NCI-H2107 treated with DMSO at 0.1 percent for 48 hours (cell line): ENCODE measurements around the gene NR2C2AP.
"Not testable (repeated sequence)": the region's sequence is repeated elsewhere in the genome, so short reads cannot be mapped to it uniquely, and the experiment has no call there.

Experiments used
- DNase-seq: peaks from one replicate; lab custom pipeline; 2025; ENCODE audit not compliant: unreplicated experiment; lab: John Stamatoyannopoulos, UW

The NR2C2AP gene

GRCh38 chr19:19185853-19186740 lies 17.1 kb downstream of the NR2C2AP start:
- DNase-seq = no peak

GRCh38 chr19:19181488-19181998 lies 21.7 kb downstream of the NR2C2AP start:
- no peak for DNase-seq

GRCh38 chr19:19179548-19180441 lies 23.4 kb downstream of the NR2C2AP start:
- DNase-seq = no peak

GRCh38 chr19:19176950-19177349 lies 26.3 kb downstream of the NR2C2AP start:
- DNase-seq = no peak

GRCh38 chr19:19173243-19173642 lies 30.0 kb downstream of the NR2C2AP start:
- DNase-seq = not testable (repeated sequence)

- peak; percentile 18 for DNase-seq
Observed at GRCh38 chr19:19171821-19172532, 31.2 kb downstream of the NR2C2AP start.

- no peak for DNase-seq
Observed at GRCh38 chr19:19170873-19171672, 32.1 kb downstream of the NR2C2AP start.

GRCh38 chr19:19170053-19170872 lies 33.0 kb downstream of the NR2C2AP start, which contains the start of gene MEF2B:
Gene MEF2B, minus strand, starts transcription at chr19:19170263. Its CDS starts 19,528 bp downstream, at chr19:19150735.
- DNase-seq = peak; percentile 39

- no peak for DNase-seq
Observed at GRCh38 chr19:19169236-19170052, 33.8 kb downstream of the NR2C2AP start.

GRCh38 chr19:19167612-19168011 lies 35.6 kb downstream of the NR2C2AP start:
- no peak for DNase-seq

GRCh38 chr19:19165396-19165795 lies 37.8 kb downstream of the NR2C2AP start:
- DNase-seq = no peak

GRCh38 chr19:19162495-19162894 lies 40.7 kb downstream of the NR2C2AP start:
- no peak for DNase-seq

GRCh38 chr19:19160461-19161035 lies 42.7 kb downstream of the NR2C2AP start:
- DNase-seq = peak; percentile 26

GRCh38 chr19:19159534-19159933 lies 43.7 kb downstream of the NR2C2AP start:
- DNase-seq = no peak

- DNase-seq = no peak
Observed at GRCh38 chr19:19157808-19158207, 45.4 kb downstream of the NR2C2AP start.

GRCh38 chr19:19155495-19156219 lies 47.6 kb downstream of the NR2C2AP start:
- DNase-seq = no peak

GRCh38 chr19:19154768-19155494 lies 48.3 kb downstream of the NR2C2AP start:
- DNase-seq = no peak
